ENCODE results near the gene MARF1.
"Not testable (repeated sequence)": the region's sequence is repeated elsewhere in the genome, so short reads cannot be mapped to it uniquely, and the experiment has no call there.

Gene MARF1

GRCh38 chr16:15607700-15608396 lies 35.1 kb downstream of the MARF1 start:
- DNase-seq (ENCODE audit: low spot score) = no peak
- in situ Hi-C loops (cut with MboI; ENCODE audit: low sequenced_read_pairs, unreplicated experiment) = no loop called here
- TF ChIP-seq, protein P1, sequence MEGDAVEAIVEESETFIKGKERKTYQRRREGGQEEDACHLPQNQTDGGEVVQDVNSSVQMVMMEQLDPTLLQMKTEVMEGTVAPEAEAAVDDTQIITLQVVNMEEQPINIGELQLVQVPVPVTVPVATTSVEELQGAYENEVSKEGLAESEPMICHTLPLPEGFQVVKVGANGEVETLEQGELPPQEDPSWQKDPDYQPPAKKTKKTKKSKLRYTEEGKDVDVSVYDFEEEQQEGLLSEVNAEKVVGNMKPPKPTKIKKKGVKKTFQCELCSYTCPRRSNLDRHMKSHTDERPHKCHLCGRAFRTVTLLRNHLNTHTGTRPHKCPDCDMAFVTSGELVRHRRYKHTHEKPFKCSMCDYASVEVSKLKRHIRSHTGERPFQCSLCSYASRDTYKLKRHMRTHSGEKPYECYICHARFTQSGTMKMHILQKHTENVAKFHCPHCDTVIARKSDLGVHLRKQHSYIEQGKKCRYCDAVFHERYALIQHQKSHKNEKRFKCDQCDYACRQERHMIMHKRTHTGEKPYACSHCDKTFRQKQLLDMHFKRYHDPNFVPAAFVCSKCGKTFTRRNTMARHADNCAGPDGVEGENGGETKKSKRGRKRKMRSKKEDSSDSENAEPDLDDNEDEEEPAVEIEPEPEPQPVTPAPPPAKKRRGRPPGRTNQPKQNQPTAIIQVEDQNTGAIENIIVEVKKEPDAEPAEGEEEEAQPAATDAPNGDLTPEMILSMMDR (IDR thresholded peaks at IDR 0.05; ENCODE audit: borderline replicate concordance, control extremely low read depth, extremely low read depth, insufficient read depth, missing control alignments) = no peak

GRCh38 chr16:15607221-15607699 lies 35.7 kb downstream of the MARF1 start:
- DNase-seq (ENCODE audit: low spot score); in situ Hi-C loops (cut with MboI; ENCODE audit: low sequenced_read_pairs, unreplicated experiment): not testable (repeated sequence)

GRCh38 chr16:15606518-15607220 lies 36.3 kb downstream of the MARF1 start:
- in situ Hi-C loops (cut with MboI; ENCODE audit: low sequenced_read_pairs, unreplicated experiment) = no loop called here
- TF ChIP-seq, protein P1 (IDR thresholded peaks at IDR 0.05; ENCODE audit: borderline replicate concordance, control extremely low read depth, extremely low read depth, insufficient read depth, missing control alignments) = no peak
- no peak for DNase-seq (ENCODE audit: low spot score)

DNA sequence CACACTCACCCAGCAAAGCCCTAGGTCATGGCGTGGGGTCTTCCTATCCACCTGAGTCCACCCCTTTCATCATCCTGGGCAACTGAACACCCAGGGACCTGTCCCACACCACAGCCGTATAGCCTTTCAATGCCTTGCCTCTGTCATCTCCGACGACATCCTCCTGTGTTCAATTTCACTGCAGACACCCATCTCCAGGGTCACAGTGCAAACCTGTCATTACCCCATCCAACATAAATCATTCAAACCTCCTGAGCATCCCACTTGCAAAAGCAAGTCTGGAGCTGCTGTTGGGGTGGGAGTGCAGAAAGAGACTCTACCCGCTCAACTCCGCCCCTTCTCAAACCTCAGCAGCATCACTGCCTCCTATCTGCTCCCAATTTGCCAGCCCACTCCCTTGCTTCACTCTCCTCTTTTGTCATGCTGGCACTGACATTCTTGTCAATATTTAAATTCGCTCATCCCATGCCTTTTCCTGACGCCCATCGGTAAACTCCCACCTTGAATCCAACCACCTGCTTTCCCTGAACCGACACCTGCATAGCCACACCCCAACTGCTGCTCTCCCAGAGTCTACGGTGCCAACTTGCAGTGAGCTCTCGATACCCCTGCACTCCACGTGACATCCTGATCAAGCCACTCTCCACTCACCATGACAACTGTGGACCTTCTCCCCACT lies 37.0 kb downstream of the MARF1 start:
- DNase-seq (ENCODE audit: low spot score) = no peak

GRCh38 chr16:15604460-15605440 lies 38.2 kb downstream of the MARF1 start:
- TF ChIP-seq, protein P1 (IDR thresholded peaks at IDR 0.05; ENCODE audit: borderline replicate concordance, control extremely low read depth, extremely low read depth, insufficient read depth, missing control alignments) = no peak
- in situ Hi-C loops (cut with MboI; ENCODE audit: low sequenced_read_pairs, unreplicated experiment) = no loop called here
- no peak for DNase-seq (ENCODE audit: low spot score)

More for the DNA sequence above, 37.0 kb downstream of the MARF1 start:
- in situ Hi-C loops (cut with MboI; ENCODE audit: low sequenced_read_pairs, unreplicated experiment) = no loop called here
- TF ChIP-seq, protein P1 (IDR thresholded peaks at IDR 0.05; ENCODE audit: borderline replicate concordance, control extremely low read depth, extremely low read depth, insufficient read depth, missing control alignments) = no peak

- in situ Hi-C loops (cut with MboI; ENCODE audit: low sequenced_read_pairs, unreplicated experiment) = no loop called here
Observed at GRCh38 chr16:15602285-15603044, 40.5 kb downstream of the MARF1 start.

More at GRCh38 chr16:15602285-15603044, 40.5 kb downstream of the MARF1 start:
- no peak for DNase-seq (ENCODE audit: low spot score)
- TF ChIP-seq, protein P1 (IDR thresholded peaks at IDR 0.05; ENCODE audit: borderline replicate concordance, control extremely low read depth, extremely low read depth, insufficient read depth, missing control alignments) = no peak
